Upper lobe of left lung (tissue), 4 donors: Measurements from ENCODE around the gene SBF2.
"Not testable (repeated sequence)": the region's sequence is repeated elsewhere in the genome, so short reads cannot be mapped to it uniquely, and the experiment has no call there.

Experiments
- EP300 ChIP-seq, 4 donors: sonication (generic); formaldehyde crosslinking; IDR thresholded peaks; one replicate each; pipeline ENCODE4 v1.5.1; 2017; ENCODE audit warnings: antibody characterized with exemption in 4 of 4, control low read depth in 2 of 4
- POLR2A ChIP-seq, 4 donors: fragments of 450-650 bp; IDR thresholded peaks; one replicate each; pipeline ENCODE4 v1.5.1; 2016 to 2017; ENCODE audit warnings: antibody characterized with exemption in 4 of 4, mild to moderate bottlenecking in 2 of 4
- POLR2AphosphoS5 ChIP-seq, 2 donors: sonication (generic); formaldehyde crosslinking; IDR thresholded peaks; one replicate each; pipeline ENCODE4 v1.5.1; 2017; ENCODE audit warnings: antibody characterized with exemption in 2 of 2
- TF ChIP-seq, protein P1 (sequence below), 6 experiments: fragments of 450-650 bp in 4 of 6; fragments of 200-600 bp in 2 of 6; sonication (generic) in 2 of 6; IDR thresholded peaks; one replicate each; pipeline ENCODE4 v1.5.1; 2016 to 2019; ENCODE audit warnings: antibody characterized with exemption in 6 of 6

DNA sequence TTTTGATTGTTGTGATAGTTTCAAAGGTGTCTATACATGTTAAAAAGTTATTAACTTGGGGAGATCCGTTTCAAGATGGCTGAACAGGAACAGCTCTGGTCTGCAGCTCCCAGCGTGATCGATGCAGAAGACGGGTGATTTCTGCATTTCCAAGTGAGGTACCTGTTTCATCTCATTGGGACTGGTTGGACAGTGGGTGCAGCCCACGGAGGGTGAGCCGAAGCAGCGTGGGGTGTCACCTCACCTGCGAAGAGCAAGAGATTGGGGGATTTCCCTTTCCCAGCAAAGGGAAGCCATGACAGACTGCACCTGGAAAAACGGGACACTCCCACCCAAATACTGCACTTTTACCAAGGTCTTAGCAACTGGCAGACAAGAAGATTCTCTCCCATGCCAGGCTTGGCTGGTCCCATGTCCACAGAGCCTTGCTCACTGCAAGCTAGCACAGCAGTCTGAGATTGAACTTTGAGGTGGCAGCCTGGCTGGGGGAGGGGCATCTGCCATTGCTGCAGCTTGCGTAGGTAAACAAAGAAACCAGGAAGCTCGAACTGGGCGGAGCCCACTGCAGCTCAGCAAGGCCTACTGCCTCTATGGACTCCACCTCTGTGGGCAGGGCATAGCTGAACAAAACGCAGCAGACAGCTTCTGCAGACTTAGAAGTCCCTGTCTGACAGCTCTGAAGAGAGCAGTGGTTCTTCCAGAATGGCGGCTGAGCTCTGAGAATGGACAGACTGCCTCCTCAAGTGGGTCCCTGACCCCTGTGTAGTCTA is 363.3 kb downstream of the SBF2 start:
- not testable (repeated sequence) for TF ChIP-seq EP300, POLR2A, POLR2AphosphoS5 (IDR thresholded peaks at IDR 0.05)
- TF ChIP-seq, protein P1, sequence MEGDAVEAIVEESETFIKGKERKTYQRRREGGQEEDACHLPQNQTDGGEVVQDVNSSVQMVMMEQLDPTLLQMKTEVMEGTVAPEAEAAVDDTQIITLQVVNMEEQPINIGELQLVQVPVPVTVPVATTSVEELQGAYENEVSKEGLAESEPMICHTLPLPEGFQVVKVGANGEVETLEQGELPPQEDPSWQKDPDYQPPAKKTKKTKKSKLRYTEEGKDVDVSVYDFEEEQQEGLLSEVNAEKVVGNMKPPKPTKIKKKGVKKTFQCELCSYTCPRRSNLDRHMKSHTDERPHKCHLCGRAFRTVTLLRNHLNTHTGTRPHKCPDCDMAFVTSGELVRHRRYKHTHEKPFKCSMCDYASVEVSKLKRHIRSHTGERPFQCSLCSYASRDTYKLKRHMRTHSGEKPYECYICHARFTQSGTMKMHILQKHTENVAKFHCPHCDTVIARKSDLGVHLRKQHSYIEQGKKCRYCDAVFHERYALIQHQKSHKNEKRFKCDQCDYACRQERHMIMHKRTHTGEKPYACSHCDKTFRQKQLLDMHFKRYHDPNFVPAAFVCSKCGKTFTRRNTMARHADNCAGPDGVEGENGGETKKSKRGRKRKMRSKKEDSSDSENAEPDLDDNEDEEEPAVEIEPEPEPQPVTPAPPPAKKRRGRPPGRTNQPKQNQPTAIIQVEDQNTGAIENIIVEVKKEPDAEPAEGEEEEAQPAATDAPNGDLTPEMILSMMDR (IDR thresholded peaks at IDR 0.05) = not testable (repeated sequence)
